PC-3 (cell line): Measurements from ENCODE around the gene C1QL2. TPM values are rescaled to one million over a fixed set of nuclear protein-coding genes. Genes with fewer than 3 reads are reported as not detected.
A peak's percentile ranks its signal among the peaks of the same experiment; 100 is the strongest.

ENCODE experiments used
- ATAC-seq: fragments of 200-7000 bp; cut with Tn5 transposase; 2 replicates; pipeline ENCODE4 v1.9.1; 2020; ENCODE audit warnings: mild to moderate bottlenecking, moderate library complexity
- BruUV-seq: library from RNA; stranded (reverse); fragments of 400-500 nt; replicated peaks from 2 replicates; lab custom pipeline; 2021; lab: Mats Ljungman, UMichigan
- CTCF ChIA-PET: fragments of 300-600 bp; sonication (Branson Sonifier 250); formaldehyde crosslinking; loops from one replicate; lab custom pipeline; 2022; ENCODE audit warnings: antibody characterized with exemption; lab: Charles Lee
- POLR2A ChIA-PET: fragments of 300-600 bp; sonication (Branson Sonifier 250); formaldehyde crosslinking; loops from one replicate; lab custom pipeline; 2022; ENCODE audit warnings: antibody characterized with exemption; ENCODE audit not compliant: unreplicated experiment; lab: Charles Lee
- DNase-seq: peaks from one replicate; pipeline ENCODE4 v3.0.0-alpha.2; 2015
- H2AFZ ChIP-seq: fragments of 300-600 bp; sonication (generic); 2 replicates; pipeline ENCODE4 v1.6.0; 2016; ENCODE audit warnings: antibody characterized with exemption, low read length
- H3F3A ChIP-seq: fragments of 300-600 bp; sonication (generic); one replicate; pipeline ENCODE4 v1.6.0; 2017; ENCODE audit warnings: antibody characterized with exemption, low read length, control low read depth, mild to moderate bottlenecking; ENCODE audit not compliant: unreplicated experiment
- H3K27ac ChIP-seq: fragments of 300-600 bp; sonication (generic); 2 replicates; pipeline ENCODE4 v1.5.1; 2016; ENCODE audit warnings: mild to moderate bottlenecking, low read length
- H3K27me3 ChIP-seq: fragments of 300-600 bp; sonication (generic); 2 replicates; pipeline ENCODE4 v1.6.1; 2016; ENCODE audit warnings: low read length, mixed read lengths
- H3K36me3 ChIP-seq: fragments of 300-600 bp; sonication (generic); 2 replicates; pipeline ENCODE4 v1.6.1; 2016; ENCODE audit warnings: low read depth, mixed run types, low read length, mixed read lengths
- H3K4me1 ChIP-seq: fragments of 300-600 bp; sonication (generic); 2 replicates; pipeline ENCODE4 v1.5.1; 2016; ENCODE audit warnings: low read length; ENCODE audit not compliant: insufficient read depth
- H3K4me2 ChIP-seq: fragments of 300-600 bp; sonication (generic); 2 replicates; pipeline ENCODE4 v1.6.0; 2016; ENCODE audit warnings: low read length
- H3K4me3 ChIP-seq: fragments of 300-600 bp; sonication (generic); 2 replicates; pipeline ENCODE4 v1.5.1; 2016; ENCODE audit warnings: mild to moderate bottlenecking, low read length, mixed read lengths
- H3K79me2 ChIP-seq: fragments of 300-600 bp; sonication (generic); 2 replicates; pipeline ENCODE4 v1.6.1; 2017; ENCODE audit warnings: low read length, mixed read lengths
- H3K9ac ChIP-seq: fragments of 300-600 bp; sonication (generic); 2 replicates; pipeline ENCODE4 v1.6.0; 2016; ENCODE audit warnings: mild to moderate bottlenecking, low read length
- H3K9me2 ChIP-seq: fragments of 300-600 bp; sonication (generic); replicated peaks from 2 replicates; pipeline ENCODE4 v1.6.1; 2016; ENCODE audit warnings: mixed run types, low read length, mixed read lengths
- H3K9me3 ChIP-seq: fragments of 300-600 bp; sonication (generic); 2 replicates; pipeline ENCODE4 v1.6.1; 2016; ENCODE audit warnings: low read length, mixed read lengths
- H4K20me1 ChIP-seq: fragments of 300-600 bp; sonication (generic); 2 replicates; pipeline ENCODE4 v1.6.1; 2016; ENCODE audit warnings: low read length, mixed read lengths
- EZH2 ChIP-seq: fragments of 300-600 bp; sonication (generic); IDR thresholded peaks from one replicate; pipeline ENCODE4 v1.6.1; 2017; ENCODE audit warnings: antibody characterized with exemption, mild to moderate bottlenecking, low read length; ENCODE audit not compliant: unreplicated experiment
- EZH2phosphoT487 ChIP-seq: fragments of 300-600 bp; sonication (generic); IDR thresholded peaks from 2 replicates; pipeline ENCODE4 v1.6.1; 2018; ENCODE audit warnings: mild to moderate bottlenecking, antibody characterized with exemption, low read length, borderline replicate concordance
- intact Hi-C: fragments of 100-400 bp; cut with micrococcal nuclease; formaldehyde crosslinking; loops from 2 replicates; pipeline ENCODE4 v1.9.0; 2023
- total RNA-seq: library from RNA; depleted of rRNA; stranded (reverse); fragments of >200 nt; gene quantifications from 2 replicates; pipeline ENCODE4 v1.2.3, GENCODE V29; 2014
- TF ChIP-seq, protein P1 (sequence below): fragments of 300-600 bp; sonication (generic); conservative IDR thresholded peaks from 2 replicates; pipeline ENCODE4 v1.5.1; 2017; ENCODE audit warnings: antibody characterized with exemption, low read depth, mild to moderate bottlenecking, low read length

C1QL2 gene
- total RNA-seq, 1 experiment from 2014 or later, result not detected

DNA sequence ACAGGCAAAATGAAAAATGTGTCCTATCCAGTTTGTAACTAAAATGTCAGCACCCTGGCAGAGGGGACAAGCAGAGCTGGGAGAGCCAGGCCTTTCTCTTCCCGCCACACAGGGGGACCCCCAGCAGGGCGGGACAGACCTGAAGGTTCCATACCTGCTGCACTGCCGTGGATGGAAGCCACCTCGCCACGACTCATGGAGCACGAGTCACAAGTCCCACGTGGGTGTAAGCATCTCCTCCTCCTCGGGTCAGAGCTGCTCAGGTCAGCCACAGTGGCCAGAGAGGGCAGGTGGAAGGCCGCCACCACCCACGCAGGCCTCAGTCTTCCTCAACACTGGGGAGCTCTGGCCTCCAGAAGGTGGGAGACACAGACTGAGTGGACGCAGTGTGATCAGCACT lies 21.0 kb downstream of the C1QL2 start:
- H3K4me3 ChIP-seq, result no peak overlapping the region
- intact Hi-C loops, result no loop called here
- POLR2A ChIA-PET, result no interaction called here
- no peak overlapping the region for H3K9ac ChIP-seq
- no peaks in the 10 kb centered on the region for H3K9me2 ChIP-seq
- BruUV-seq, result no TSS peak
- no peaks in the 10 kb centered on the region for H3F3A ChIP-seq
- no peak overlapping the region for H3K4me2 ChIP-seq
- no peak overlapping the region for H3K27ac ChIP-seq
- H3K9me3 ChIP-seq, result no peaks in the 10 kb centered on the region
- CTCF ChIA-PET, result no interaction called here
- no peak overlapping the region for H2AFZ ChIP-seq
- no peaks in the 10 kb centered on the region for H4K20me1 ChIP-seq
- DNase-seq, result no peak
- H3K4me1 ChIP-seq, result no peaks in the 10 kb centered on the region
- ATAC-seq, result no peak
- TF ChIP-seq EZH2 (no peak), EZH2phosphoT487 (no peak)
- TF ChIP-seq, protein P1, sequence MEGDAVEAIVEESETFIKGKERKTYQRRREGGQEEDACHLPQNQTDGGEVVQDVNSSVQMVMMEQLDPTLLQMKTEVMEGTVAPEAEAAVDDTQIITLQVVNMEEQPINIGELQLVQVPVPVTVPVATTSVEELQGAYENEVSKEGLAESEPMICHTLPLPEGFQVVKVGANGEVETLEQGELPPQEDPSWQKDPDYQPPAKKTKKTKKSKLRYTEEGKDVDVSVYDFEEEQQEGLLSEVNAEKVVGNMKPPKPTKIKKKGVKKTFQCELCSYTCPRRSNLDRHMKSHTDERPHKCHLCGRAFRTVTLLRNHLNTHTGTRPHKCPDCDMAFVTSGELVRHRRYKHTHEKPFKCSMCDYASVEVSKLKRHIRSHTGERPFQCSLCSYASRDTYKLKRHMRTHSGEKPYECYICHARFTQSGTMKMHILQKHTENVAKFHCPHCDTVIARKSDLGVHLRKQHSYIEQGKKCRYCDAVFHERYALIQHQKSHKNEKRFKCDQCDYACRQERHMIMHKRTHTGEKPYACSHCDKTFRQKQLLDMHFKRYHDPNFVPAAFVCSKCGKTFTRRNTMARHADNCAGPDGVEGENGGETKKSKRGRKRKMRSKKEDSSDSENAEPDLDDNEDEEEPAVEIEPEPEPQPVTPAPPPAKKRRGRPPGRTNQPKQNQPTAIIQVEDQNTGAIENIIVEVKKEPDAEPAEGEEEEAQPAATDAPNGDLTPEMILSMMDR, result no peak
- peaks cover 57% of the 10 kb centered on the region for H3K27me3 ChIP-seq
- no peaks in the 10 kb centered on the region for H3K36me3 ChIP-seq
- no peaks in the 10 kb centered on the region for H3K79me2 ChIP-seq

DNA sequence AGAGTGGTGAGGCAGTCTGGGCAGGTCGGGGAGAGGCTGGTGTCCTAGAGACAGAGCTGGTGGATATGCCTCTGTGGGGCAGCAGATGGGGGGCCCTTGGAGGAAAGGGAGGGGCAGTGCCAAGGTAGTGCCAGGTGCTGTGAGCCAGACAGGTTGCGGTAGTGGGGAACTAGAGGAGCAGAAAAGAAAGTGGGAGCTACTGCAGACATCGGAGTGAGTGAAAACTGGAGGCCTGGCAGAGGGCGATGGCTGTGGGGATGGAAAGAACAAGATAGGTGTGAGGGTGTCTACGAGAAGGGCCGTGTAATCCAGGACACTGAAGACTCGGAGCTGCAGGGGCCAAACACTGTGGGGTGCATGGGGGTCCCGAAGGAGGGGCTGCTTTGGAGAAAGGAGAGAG lies 21.7 kb downstream of the C1QL2 start:
- POLR2A ChIA-PET, result interaction anchor here (0.6 kb wide), 1 partner anchor 216 kb away, joined by 3 read pairs; no protein-coding TSS in a partner anchor
- Histone ChIP-seq H3K79me2 (no peaks in the 10 kb centered on the region), H3K9me2 (no peaks in the 10 kb centered on the region), H3K4me3 (no peak overlapping the region), H3K9me3 (no peaks in the 10 kb centered on the region), H4K20me1 (no peaks in the 10 kb centered on the region), H3K9ac (no peak overlapping the region), H3K4me1 (no peaks in the 10 kb centered on the region), H3K36me3 (no peaks in the 10 kb centered on the region), H3K4me2 (no peak overlapping the region), H2AFZ (no peak overlapping the region), H3K27ac (no peak overlapping the region), H3K27me3 (peaks cover 55% of the 10 kb centered on the region), H3F3A (no peaks in the 10 kb centered on the region)
- TF ChIP-seq EZH2, result no peak
- TF ChIP-seq EZH2phosphoT487, result no peak
- TF ChIP-seq, protein P1, result no peak
- ATAC-seq (no peak), DNase-seq (no peak)
- intact Hi-C loops, result no loop called here
- no TSS peak for BruUV-seq
- CTCF ChIA-PET, result no interaction called here

DNA sequence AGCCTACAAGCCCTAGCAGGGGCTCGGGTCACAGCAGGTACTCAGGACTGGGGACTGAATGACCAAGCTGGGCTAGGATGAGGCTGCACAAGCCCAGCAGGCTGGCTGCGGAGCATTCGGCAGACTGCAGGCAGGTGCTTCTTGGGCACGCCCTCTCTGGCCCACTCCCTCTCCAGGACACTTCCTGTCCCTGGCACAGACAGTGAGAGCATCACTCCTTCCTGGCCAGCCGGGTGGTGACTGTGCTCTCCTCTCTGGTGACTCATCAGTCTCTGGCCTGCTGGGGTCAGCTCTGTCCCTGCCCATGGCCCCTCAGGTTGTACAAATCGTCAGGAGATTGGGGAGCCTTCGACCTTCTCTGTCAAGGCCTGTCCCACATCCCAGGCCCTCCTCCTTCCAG lies 22.5 kb downstream of the C1QL2 start:
- Histone ChIP-seq H3F3A (no peaks in the 10 kb centered on the region), H3K4me1 (no peaks in the 10 kb centered on the region), H2AFZ (no peak overlapping the region), H3K9ac (no peak overlapping the region), H3K9me2 (no peaks in the 10 kb centered on the region), H3K27ac (no peak overlapping the region), H3K36me3 (no peaks in the 10 kb centered on the region), H4K20me1 (no peaks in the 10 kb centered on the region), H3K4me2 (no peak overlapping the region), H3K27me3 (peaks cover 51% of the 10 kb centered on the region), H3K4me3 (no peak overlapping the region), H3K9me3 (no peaks in the 10 kb centered on the region), H3K79me2 (no peaks in the 10 kb centered on the region)
- TF ChIP-seq, protein P1, result no peak
- TF ChIP-seq EZH2 (no peak), EZH2phosphoT487 (no peak)
- POLR2A ChIA-PET, result interaction anchor here (0.6 kb wide), 1 partner anchor 231 kb away, joined by 3 read pairs; the partner anchor contains the start of genes C2orf76 and DBI
- intact Hi-C loops, result no loop called here
- CTCF ChIA-PET, result no interaction called here
- no TSS peak for BruUV-seq
- DNase-seq (peak; percentile 51), ATAC-seq (peak; percentile 83)
